HepG2 (cell line): ENCODE results near the gene TNFAIP8L3. TPM values are rescaled to one million over a fixed set of nuclear protein-coding genes. Genes with fewer than 3 reads are reported as not detected.

Source experiments
- CCDC6 ChIP-seq: sonication (generic); formaldehyde crosslinking; IDR thresholded peaks from 2 replicates; pipeline ENCODE4 v1.8.1; 2022; ENCODE audit warnings: mild to moderate bottlenecking, missing genetic modification reagents, moderate library complexity
- CERS6 ChIP-seq: sonication (generic); formaldehyde crosslinking; IDR thresholded peaks from 2 replicates; pipeline ENCODE4 v1.5.0; 2020; ENCODE audit warnings: missing genetic modification reagents
- FIP1L1 ChIP-seq: fragments of 200-400 bp; formaldehyde crosslinking; IDR thresholded peaks from 2 replicates; pipeline ENCODE4 v1.6.1; 2018; ENCODE audit warnings: low read depth, mild to moderate bottlenecking, low read length, moderate library complexity, borderline replicate concordance; ENCODE audit not compliant: insufficient read depth
- PAXIP1 ChIP-seq: sonication (generic); formaldehyde crosslinking; conservative IDR thresholded peaks from 2 replicates; pipeline ENCODE4 v1.4.0; 2020; ENCODE audit warnings: mild to moderate bottlenecking, missing genetic modification reagents, moderate library complexity
- TFAP4 ChIP-seq: sonication (generic); IDR thresholded peaks from 2 replicates; pipeline ENCODE4 v1.6.1; 2016; ENCODE audit warnings: low read depth, borderline replicate concordance
- U2AF1 ChIP-seq: fragments of 200-400 bp; formaldehyde crosslinking; optimal IDR thresholded peaks from 2 replicates; pipeline ENCODE3; 2017; ENCODE audit warnings: mild to moderate bottlenecking, low read depth, low read length
- ZBTB40 ChIP-seq, 2 experiments: fragments of 450-650 bp in 1 of 2; sonication (generic) in 1 of 2; formaldehyde crosslinking in 1 of 2; IDR thresholded peaks; 2 replicates each; pipeline versions ENCODE4 v1.6.1 to v1.8.0; 2016 to 2022; ENCODE audit warnings: antibody characterized with exemption in 1 of 2, mild to moderate bottlenecking in 1 of 2, missing genetic modification reagents in 1 of 2
- ZBTB8A ChIP-seq: sonication (generic); formaldehyde crosslinking; IDR thresholded peaks from 2 replicates; pipeline ENCODE4 v1.4.0; 2020; ENCODE audit warnings: mild to moderate bottlenecking, low read depth, missing genetic modification reagents, borderline replicate concordance
- ZNF121 ChIP-seq: sonication (generic); formaldehyde crosslinking; IDR thresholded peaks from 2 replicates; pipeline ENCODE4 v1.5.0; 2020; ENCODE audit warnings: mild to moderate bottlenecking, missing genetic modification reagents
- ZNF512 ChIP-seq: sonication (generic); formaldehyde crosslinking; IDR thresholded peaks from 2 replicates; pipeline ENCODE4 v1.4.0; 2020; ENCODE audit warnings: mild to moderate bottlenecking, missing genetic modification reagents
- ZNF761 ChIP-seq: sonication (generic); formaldehyde crosslinking; conservative IDR thresholded peaks from 2 replicates; pipeline ENCODE4 v1.4.0; 2020; ENCODE audit warnings: mild to moderate bottlenecking, missing genetic modification reagents
- polyA plus RNA-seq, 8 experiments: library from polyadenylated mRNA; depleted of rRNA in 3 of 8; stranded (reverse) in 7 of 8; unstranded in 1 of 8; fragments of >200 nt; fragmentation: Illumina TruSeq in 4 of 8; extraction: Trizol in 4 of 8; gene quantifications; 2 replicates each; pipeline versions ENCODE4 v1.2.1 to v1.2.3, GENCODE V29; 2011 to 2016; ENCODE audit warnings: low read depth in 4 of 8, missing spikeins in 1 of 8, mixed read lengths in 1 of 8; ENCODE audit not compliant: insufficient read depth in 1 of 8
- total RNA-seq, 5 experiments: library from RNA; depleted of rRNA; stranded (reverse); fragments of >200 nt; fragmentation: Illumina TruSeq; extraction: Trizol; gene quantifications; 2 replicates each; pipeline ENCODE4 v1.2.3, GENCODE V29; 2016; ENCODE audit warnings: low read depth in 1 of 5

The TNFAIP8L3 gene
- total and polyA plus RNA-seq, 2 of the 13 experiments (the other 11 are each of a cell fraction or from before 2014, with no cell fraction given): 0.15 to 4.0 TPM

GRCh38 chr15:51107612-51108011 lies 12.9 kb upstream of the TNFAIP8L3 start (continued):
- TF ChIP-seq ZBTB40 (IDR thresholded peaks at IDR 0.05): no peak
- TF ChIP-seq ZBTB40 (CRISPR knock-in tag; IDR thresholded peaks at IDR 0.05): no peak
- no peak for TF ChIP-seq ZNF121 (CRISPR knock-in tag)
- TF ChIP-seq ZBTB8A (CRISPR knock-in tag): no peak
- no peak for TF ChIP-seq ZNF761 (CRISPR knock-in tag)
- no peak for TF ChIP-seq FIP1L1
- TF ChIP-seq TFAP4: no peak
- no peak for TF ChIP-seq ZNF512
- no peak for TF ChIP-seq PAXIP1
- no peak for TF ChIP-seq CCDC6 (CRISPR knock-in tag)
- no peak for TF ChIP-seq CERS6
- no peak for TF ChIP-seq U2AF1
- TF ChIP-seq, all 625 proteins: peak for 0
